Activated T-cell treated with anti-CD3 and anti-CD28 coated beads, Interleukin-2, amount 50 U/mL, for 4 hours (primary cell): ENCODE measurements around the gene NUBP2. TPM values are rescaled to one million over a fixed set of nuclear protein-coding genes. Genes with fewer than 3 reads are reported as not detected.

ENCODE experiments used
- ATAC-seq, 2 donors: fragments of 200-7000 bp; cut with Tn5 transposase; one replicate each; pipeline ENCODE4 v1.10.0; 2021
- DNase-seq: peaks from one replicate; pipeline ENCODE4 v3.0.0-alpha.2; 2020
- H3K27me3 Mint-ChIP-seq: one replicate; pipeline ENCODE4 v1.8.0; 2021; ENCODE audit warnings: low read depth, mixed read lengths
- H3K36me3 Mint-ChIP-seq: one replicate; pipeline ENCODE4 v1.8.0; 2022; ENCODE audit warnings: mixed read lengths; ENCODE audit not compliant: insufficient read depth
- H3K4me1 Mint-ChIP-seq: one replicate; pipeline ENCODE4 v1.8.0; 2021; ENCODE audit warnings: low read depth, mixed read lengths
- H3K4me3 Mint-ChIP-seq: one replicate; pipeline ENCODE4 v1.8.0; 2021; ENCODE audit warnings: mild to moderate bottlenecking, moderate library complexity, mixed read lengths
- H3K9me3 Mint-ChIP-seq: one replicate; pipeline ENCODE4 v1.8.0; 2021; ENCODE audit warnings: mixed read lengths
- total RNA-seq, 3 donors: library from RNA; stranded (reverse); gene quantifications; one replicate each; pipeline ENCODE4 v1.2.1, GENCODE V29; 2021

Gene NUBP2
- total RNA-seq, 3 donors from 2014 or later: 85.7 to 101 (median 94.7) TPM

GRCh38 chr16:1749152-1750117 lies 33.3 kb upstream of the NUBP2 start:
- no peak for ATAC-seq
- Mint-ChIP-seq H3K27me3 (no peaks in the 10 kb centered on the region), H3K4me1 (no peaks in the 10 kb centered on the region)

GRCh38 chr16:1751946-1752345 lies 30.8 kb upstream of the NUBP2 start:
- Mint-ChIP-seq H3K27me3 (no peaks in the 10 kb centered on the region), H3K36me3 (peaks cover 11% of the 10 kb centered on the region), H3K9me3 (no peaks in the 10 kb centered on the region), H3K4me3 (no peak overlapping the region), H3K4me1 (peaks cover 4% of the 10 kb centered on the region)
- ATAC-seq (no peak), DNase-seq (no peak)

More at GRCh38 chr16:1749152-1750117, 33.3 kb upstream of the NUBP2 start:
- Mint-ChIP-seq H3K4me3 (no peak overlapping the region), H3K9me3 (no peaks in the 10 kb centered on the region), H3K36me3 (peaks cover 9% of the 10 kb centered on the region)
- DNase-seq: no peak

GRCh38 chr16:1752853-1753252 lies 29.9 kb upstream of the NUBP2 start:
- Mint-ChIP-seq H3K36me3 (peaks cover 11% of the 10 kb centered on the region), H3K4me1 (peaks cover 11% of the 10 kb centered on the region), H3K9me3 (no peaks in the 10 kb centered on the region), H3K4me3 (no peak overlapping the region), H3K27me3 (no peaks in the 10 kb centered on the region)
- ATAC-seq (no peak), DNase-seq (no peak)

GRCh38 chr16:1754204-1754603 lies 28.6 kb upstream of the NUBP2 start:
- peaks cover 7% of the 10 kb centered on the region for H3K36me3 Mint-ChIP-seq
- ATAC-seq: no peak
- no peaks in the 10 kb centered on the region for H3K9me3 Mint-ChIP-seq
- H3K27me3 Mint-ChIP-seq: no peaks in the 10 kb centered on the region
- peaks cover 11% of the 10 kb centered on the region for H3K4me1 Mint-ChIP-seq
- no peak for DNase-seq
- no peak overlapping the region for H3K4me3 Mint-ChIP-seq

- no peaks in the 10 kb centered on the region for H3K9me3 Mint-ChIP-seq
Measured at GRCh38 chr16:1757714-1758461, 24.9 kb upstream of the NUBP2 start.

GRCh38 chr16:1758923-1759322 lies 23.8 kb upstream of the NUBP2 start:
- no peak overlapping the region for H3K4me3 Mint-ChIP-seq
- no peak for ATAC-seq
- peaks cover 15% of the 10 kb centered on the region for H3K36me3 Mint-ChIP-seq
- no peak for DNase-seq
- H3K9me3 Mint-ChIP-seq: no peaks in the 10 kb centered on the region
- H3K27me3 Mint-ChIP-seq: no peaks in the 10 kb centered on the region
- peaks cover 11% of the 10 kb centered on the region for H3K4me1 Mint-ChIP-seq

More at GRCh38 chr16:1757714-1758461, 24.9 kb upstream of the NUBP2 start:
- Mint-ChIP-seq H3K4me1 (peaks cover 11% of the 10 kb centered on the region), H3K27me3 (no peaks in the 10 kb centered on the region), H3K36me3 (peaks cover 15% of the 10 kb centered on the region), H3K4me3 (no peak overlapping the region)
- ATAC-seq (no peak), DNase-seq (no peak)

GRCh38 chr16:1759511-1759910 lies 23.2 kb upstream of the NUBP2 start:
- H3K4me1 Mint-ChIP-seq: peaks cover 11% of the 10 kb centered on the region
- DNase-seq: no peak

GRCh38 chr16:1760911-1761310 lies 21.8 kb upstream of the NUBP2 start:
- DNase-seq: no peak
- Mint-ChIP-seq H3K9me3 (no peaks in the 10 kb centered on the region), H3K36me3 (peaks cover 8% of the 10 kb centered on the region), H3K4me1 (peaks cover 11% of the 10 kb centered on the region), H3K27me3 (no peaks in the 10 kb centered on the region), H3K4me3 (no peak overlapping the region)
- ATAC-seq: no peak

More at GRCh38 chr16:1759511-1759910, 23.2 kb upstream of the NUBP2 start:
- Mint-ChIP-seq H3K4me3 (no peak overlapping the region), H3K27me3 (no peaks in the 10 kb centered on the region), H3K36me3 (peaks cover 15% of the 10 kb centered on the region), H3K9me3 (no peaks in the 10 kb centered on the region)
- no peak for ATAC-seq

- Mint-ChIP-seq H3K9me3 (no peaks in the 10 kb centered on the region), H3K36me3 (peaks cover 8% of the 10 kb centered on the region), H3K27me3 (no peaks in the 10 kb centered on the region), H3K4me1 (peaks cover 9% of the 10 kb centered on the region), H3K4me3 (no peak overlapping the region)
- ATAC-seq: no peak
- DNase-seq: no peak
Measured at GRCh38 chr16:1761751-1762150, 21.0 kb upstream of the NUBP2 start.

GRCh38 chr16:1762196-1762878 lies 20.4 kb upstream of the NUBP2 start:
- Mint-ChIP-seq H3K4me3 (no peak overlapping the region), H3K9me3 (no peaks in the 10 kb centered on the region), H3K36me3 (peaks cover 10% of the 10 kb centered on the region), H3K4me1 (peaks cover 3% of the 10 kb centered on the region), H3K27me3 (no peaks in the 10 kb centered on the region)
- no peak for DNase-seq
- ATAC-seq: no peak

GRCh38 chr16:1762879-1763520 lies 19.8 kb upstream of the NUBP2 start:
- Mint-ChIP-seq H3K36me3 (peaks cover 12% of the 10 kb centered on the region), H3K4me3 (no peak overlapping the region), H3K9me3 (no peaks in the 10 kb centered on the region), H3K4me1 (no peaks in the 10 kb centered on the region), H3K27me3 (no peaks in the 10 kb centered on the region)
- DNase-seq (no peak), ATAC-seq (no peak)

- Mint-ChIP-seq H3K4me1 (no peaks in the 10 kb centered on the region), H3K9me3 (no peaks in the 10 kb centered on the region), H3K36me3 (peaks cover 13% of the 10 kb centered on the region), H3K4me3 (no peak overlapping the region), H3K27me3 (no peaks in the 10 kb centered on the region)
- no peak for ATAC-seq
- DNase-seq: no peak
Measured at GRCh38 chr16:1763521-1764511, 18.9 kb upstream of the NUBP2 start.

GRCh38 chr16:1764971-1765370 lies 17.8 kb upstream of the NUBP2 start:
- Mint-ChIP-seq H3K4me3 (no peak overlapping the region), H3K27me3 (no peaks in the 10 kb centered on the region), H3K9me3 (no peaks in the 10 kb centered on the region), H3K36me3 (peaks cover 13% of the 10 kb centered on the region), H3K4me1 (peaks cover under 1% of the 10 kb centered on the region)
- no peak for ATAC-seq
- no peak for DNase-seq
